ENCODE results near the gene ABHD14A. TPM values are rescaled to one million over a fixed set of nuclear protein-coding genes. Genes with fewer than 3 reads are reported as not detected.

The ABHD14A gene
- total RNA-seq, 1 experiment from 2014 or later, result 3.8 TPM

DNA sequence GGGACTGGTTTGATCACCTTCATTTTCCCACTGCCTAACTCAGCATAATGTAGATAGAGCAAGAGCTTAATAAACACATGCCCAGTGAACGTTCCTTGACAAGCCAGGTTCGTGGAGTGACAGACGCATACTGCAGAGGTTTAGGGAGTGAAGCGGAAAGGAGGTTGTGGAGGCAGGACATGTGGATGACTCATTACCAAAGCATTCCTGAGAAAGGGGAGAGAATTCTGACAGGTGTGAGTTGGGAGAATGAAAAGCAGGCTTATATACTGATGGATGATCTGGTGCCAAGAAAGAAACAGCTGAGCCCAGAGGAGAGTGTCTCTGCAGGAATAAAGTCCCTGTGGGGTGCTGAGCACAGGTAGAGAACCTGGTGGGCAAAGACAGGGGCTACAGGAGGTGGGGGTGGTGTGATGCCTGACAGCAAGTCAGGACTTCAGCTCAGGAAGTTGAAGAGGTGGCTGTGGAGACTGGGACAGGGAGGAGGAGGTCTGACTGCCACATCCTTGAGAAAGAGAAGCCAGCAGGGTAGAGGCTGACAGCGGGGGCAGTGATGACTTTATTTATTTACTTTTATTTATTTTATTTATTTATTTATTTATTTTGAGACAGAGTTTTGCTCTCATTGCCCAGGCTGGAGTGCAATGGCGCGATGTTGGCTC lies 23.2 kb downstream of the ABHD14A start (continued):
- TF ChIP-seq, protein P1, sequence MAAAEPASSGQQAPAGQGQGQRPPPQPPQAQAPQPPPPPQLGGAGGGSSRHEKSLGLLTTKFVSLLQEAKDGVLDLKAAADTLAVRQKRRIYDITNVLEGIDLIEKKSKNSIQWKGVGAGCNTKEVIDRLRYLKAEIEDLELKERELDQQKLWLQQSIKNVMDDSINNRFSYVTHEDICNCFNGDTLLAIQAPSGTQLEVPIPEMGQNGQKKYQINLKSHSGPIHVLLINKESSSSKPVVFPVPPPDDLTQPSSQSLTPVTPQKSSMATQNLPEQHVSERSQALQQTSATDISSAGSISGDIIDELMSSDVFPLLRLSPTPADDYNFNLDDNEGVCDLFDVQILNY (CRISPR knock-in tag; IDR thresholded peaks at IDR 0.05), result no peak
- TF ChIP-seq, protein P2, sequence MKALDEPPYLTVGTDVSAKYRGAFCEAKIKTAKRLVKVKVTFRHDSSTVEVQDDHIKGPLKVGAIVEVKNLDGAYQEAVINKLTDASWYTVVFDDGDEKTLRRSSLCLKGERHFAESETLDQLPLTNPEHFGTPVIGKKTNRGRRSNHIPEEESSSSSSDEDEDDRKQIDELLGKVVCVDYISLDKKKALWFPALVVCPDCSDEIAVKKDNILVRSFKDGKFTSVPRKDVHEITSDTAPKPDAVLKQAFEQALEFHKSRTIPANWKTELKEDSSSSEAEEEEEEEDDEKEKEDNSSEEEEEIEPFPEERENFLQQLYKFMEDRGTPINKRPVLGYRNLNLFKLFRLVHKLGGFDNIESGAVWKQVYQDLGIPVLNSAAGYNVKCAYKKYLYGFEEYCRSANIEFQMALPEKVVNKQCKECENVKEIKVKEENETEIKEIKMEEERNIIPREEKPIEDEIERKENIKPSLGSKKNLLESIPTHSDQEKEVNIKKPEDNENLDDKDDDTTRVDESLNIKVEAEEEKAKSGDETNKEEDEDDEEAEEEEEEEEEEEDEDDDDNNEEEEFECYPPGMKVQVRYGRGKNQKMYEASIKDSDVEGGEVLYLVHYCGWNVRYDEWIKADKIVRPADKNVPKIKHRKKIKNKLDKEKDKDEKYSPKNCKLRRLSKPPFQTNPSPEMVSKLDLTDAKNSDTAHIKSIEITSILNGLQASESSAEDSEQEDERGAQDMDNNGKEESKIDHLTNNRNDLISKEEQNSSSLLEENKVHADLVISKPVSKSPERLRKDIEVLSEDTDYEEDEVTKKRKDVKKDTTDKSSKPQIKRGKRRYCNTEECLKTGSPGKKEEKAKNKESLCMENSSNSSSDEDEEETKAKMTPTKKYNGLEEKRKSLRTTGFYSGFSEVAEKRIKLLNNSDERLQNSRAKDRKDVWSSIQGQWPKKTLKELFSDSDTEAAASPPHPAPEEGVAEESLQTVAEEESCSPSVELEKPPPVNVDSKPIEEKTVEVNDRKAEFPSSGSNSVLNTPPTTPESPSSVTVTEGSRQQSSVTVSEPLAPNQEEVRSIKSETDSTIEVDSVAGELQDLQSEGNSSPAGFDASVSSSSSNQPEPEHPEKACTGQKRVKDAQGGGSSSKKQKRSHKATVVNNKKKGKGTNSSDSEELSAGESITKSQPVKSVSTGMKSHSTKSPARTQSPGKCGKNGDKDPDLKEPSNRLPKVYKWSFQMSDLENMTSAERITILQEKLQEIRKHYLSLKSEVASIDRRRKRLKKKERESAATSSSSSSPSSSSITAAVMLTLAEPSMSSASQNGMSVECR (CRISPR knock-in tag; IDR thresholded peaks at IDR 0.05; ENCODE audit: borderline replicate concordance), result no peak
- no peak for TF ChIP-seq SOX15 (CRISPR knock-in tag; IDR thresholded peaks at IDR 0.05)

- Mint-ChIP-seq H3K36me3 (peaks cover 20% of the 10 kb centered on the region), H3K27ac (no peak overlapping the region), H3K27me3 (ENCODE audit: low read depth) (no peaks in the 10 kb centered on the region), H3K4me3 (no peak overlapping the region), H3K9me3 (no peaks in the 10 kb centered on the region), H3K4me1 (peaks cover 37% of the 10 kb centered on the region)
- ChIA-PET CTCF (interaction anchor here (0.5 to 1.9 kb wide), 4 partner anchors 16 to 57 kb away, joined by 3 to 5 read pairs (median 4); partner anchors contain the start of genes ACY1 and DUSP7), POLR2A (no interaction called here)
- TF ChIP-seq ZNF281 (CRISPR knock-in tag; IDR thresholded peaks at IDR 0.05) (no peak), GABPB1 (CRISPR knock-in tag; IDR thresholded peaks at IDR 0.05) (no peak), USF1 (CRISPR knock-in tag; IDR thresholded peaks at IDR 0.05) (no peak), ELF4 (CRISPR knock-in tag; IDR thresholded peaks at IDR 0.05; ENCODE audit: low read depth) (no peak)
- TF ChIP-seq, protein P3, sequence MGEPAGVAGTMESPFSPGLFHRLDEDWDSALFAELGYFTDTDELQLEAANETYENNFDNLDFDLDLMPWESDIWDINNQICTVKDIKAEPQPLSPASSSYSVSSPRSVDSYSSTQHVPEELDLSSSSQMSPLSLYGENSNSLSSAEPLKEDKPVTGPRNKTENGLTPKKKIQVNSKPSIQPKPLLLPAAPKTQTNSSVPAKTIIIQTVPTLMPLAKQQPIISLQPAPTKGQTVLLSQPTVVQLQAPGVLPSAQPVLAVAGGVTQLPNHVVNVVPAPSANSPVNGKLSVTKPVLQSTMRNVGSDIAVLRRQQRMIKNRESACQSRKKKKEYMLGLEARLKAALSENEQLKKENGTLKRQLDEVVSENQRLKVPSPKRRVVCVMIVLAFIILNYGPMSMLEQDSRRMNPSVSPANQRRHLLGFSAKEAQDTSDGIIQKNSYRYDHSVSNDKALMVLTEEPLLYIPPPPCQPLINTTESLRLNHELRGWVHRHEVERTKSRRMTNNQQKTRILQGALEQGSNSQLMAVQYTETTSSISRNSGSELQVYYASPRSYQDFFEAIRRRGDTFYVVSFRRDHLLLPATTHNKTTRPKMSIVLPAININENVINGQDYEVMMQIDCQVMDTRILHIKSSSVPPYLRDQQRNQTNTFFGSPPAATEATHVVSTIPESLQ (CRISPR knock-in tag; IDR thresholded peaks at IDR 0.05), result no peak
- TF ChIP-seq, protein P4, sequence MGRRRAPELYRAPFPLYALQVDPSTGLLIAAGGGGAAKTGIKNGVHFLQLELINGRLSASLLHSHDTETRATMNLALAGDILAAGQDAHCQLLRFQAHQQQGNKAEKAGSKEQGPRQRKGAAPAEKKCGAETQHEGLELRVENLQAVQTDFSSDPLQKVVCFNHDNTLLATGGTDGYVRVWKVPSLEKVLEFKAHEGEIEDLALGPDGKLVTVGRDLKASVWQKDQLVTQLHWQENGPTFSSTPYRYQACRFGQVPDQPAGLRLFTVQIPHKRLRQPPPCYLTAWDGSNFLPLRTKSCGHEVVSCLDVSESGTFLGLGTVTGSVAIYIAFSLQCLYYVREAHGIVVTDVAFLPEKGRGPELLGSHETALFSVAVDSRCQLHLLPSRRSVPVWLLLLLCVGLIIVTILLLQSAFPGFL (CRISPR knock-in tag; IDR thresholded peaks at IDR 0.05; ENCODE audit: borderline replicate concordance), result no peak
- no peak for ATAC-seq
- no peak for DNase-seq (ENCODE audit: low spot score)
Observed at GRCh38 chr3:51998774-51999173, 23.9 kb downstream of the ABHD14A start.

DNA sequence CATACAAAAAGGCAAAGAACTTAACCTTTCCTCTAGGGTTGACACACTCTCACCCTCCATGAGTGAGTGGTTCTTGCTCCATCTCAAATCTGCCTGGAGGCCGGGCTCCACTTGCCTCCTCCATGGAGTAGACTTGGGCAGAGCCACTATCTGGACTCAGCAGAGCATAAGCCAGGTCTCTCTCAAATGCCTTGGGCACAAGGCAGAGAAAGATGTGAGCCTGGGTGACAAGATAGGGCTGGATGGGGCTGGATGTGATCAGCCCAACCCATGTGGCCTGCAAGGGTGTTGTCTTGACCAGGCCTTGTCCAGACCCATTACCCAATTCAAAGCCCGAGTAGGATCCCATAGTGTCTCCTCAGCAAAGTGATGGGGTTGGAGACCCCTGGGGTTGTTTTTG lies 25.0 kb downstream of the ABHD14A start:
- ChIA-PET POLR2A (no interaction called here), CTCF (interaction anchor here (8.5 kb wide), 1 partner anchor 55 kb away, joined by 382 read pairs; the partner anchor contains the start of gene DUSP7)
- H3K27me3 Mint-ChIP-seq (ENCODE audit: low read depth), result no peaks in the 10 kb centered on the region
- H3K9me3 Mint-ChIP-seq, result no peaks in the 10 kb centered on the region
- H3K27ac Mint-ChIP-seq, result peak overlapping the region; percentile 34
- TF ChIP-seq, protein P5, sequence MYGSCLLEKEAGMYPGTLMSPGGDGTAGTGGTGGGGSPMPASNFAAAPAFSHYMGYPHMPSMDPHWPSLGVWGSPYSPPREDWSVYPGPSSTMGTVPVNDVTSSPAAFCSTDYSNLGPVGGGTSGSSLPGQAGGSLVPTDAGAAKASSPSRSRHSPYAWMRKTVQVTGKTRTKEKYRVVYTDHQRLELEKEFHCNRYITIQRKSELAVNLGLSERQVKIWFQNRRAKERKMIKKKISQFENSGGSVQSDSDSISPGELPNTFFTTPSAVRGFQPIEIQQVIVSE (CRISPR knock-in tag; IDR thresholded peaks at IDR 0.05; ENCODE audit: borderline replicate concordance), result no peak
- TF ChIP-seq ZNF671 (CRISPR knock-in tag; IDR thresholded peaks at IDR 0.05) (no peak), TCF7 (CRISPR knock-in tag; IDR thresholded peaks at IDR 0.05; ENCODE audit: low read depth) (no peak)
- no peak for ATAC-seq
- no peak for DNase-seq (ENCODE audit: low spot score)
- H3K4me3 Mint-ChIP-seq, result no peak overlapping the region
- H3K36me3 Mint-ChIP-seq, result peaks cover 9% of the 10 kb centered on the region
- H3K4me1 Mint-ChIP-seq, result peaks cover 32% of the 10 kb centered on the region
